DND-41 (cell line): ENCODE results near the gene HS3ST5.

Source experiments
- ATAC-seq: fragments of 200-7000 bp; cut with Tn5 transposase; 3 replicates; pipeline ENCODE4 v1.9.1; 2021; ENCODE audit warnings: low read depth; ENCODE audit not compliant: insufficient read depth
- DNase-seq: peaks from one replicate; pipeline ENCODE4 v3.0.0-alpha.2; 2020
- H2AFZ ChIP-seq: 2 replicates; pipeline ENCODE4 v1.6.0; 2012; ENCODE audit warnings: low read depth, low read length
- H3K27ac ChIP-seq: 2 replicates; pipeline ENCODE4 v1.5.1; 2012; ENCODE audit warnings: low read length, inconsistent platforms
- H3K27me3 ChIP-seq: fragments of 200-600 bp; sonication (generic); 2 replicates; pipeline ENCODE4 v1.6.0; 2012; ENCODE audit warnings: low read length, mild to moderate bottlenecking, inconsistent platforms; ENCODE audit not compliant: insufficient read depth, poor library complexity
- H3K36me3 ChIP-seq: 2 replicates; pipeline ENCODE4 v1.5.1; 2012; ENCODE audit warnings: low read length, inconsistent platforms; ENCODE audit not compliant: insufficient read depth
- H3K4me1 ChIP-seq: 2 replicates; pipeline ENCODE4 v1.5.1; 2012; ENCODE audit warnings: mild to moderate bottlenecking, low read length; ENCODE audit not compliant: insufficient read depth
- H3K4me2 ChIP-seq: 2 replicates; pipeline ENCODE4 v1.6.0; 2012; ENCODE audit warnings: mild to moderate bottlenecking, moderate library complexity, low read length, inconsistent platforms; ENCODE audit not compliant: insufficient read depth
- H3K4me3 ChIP-seq, 2 experiments: fragments of 200-600 bp in 1 of 2; shearing (Covaris generic) in 1 of 2; 2 replicates each; pipeline ENCODE4 v1.5.1; 2012 to 2016; ENCODE audit warnings: inconsistent platforms in 2 of 2, low read length in 2 of 2, mild to moderate bottlenecking in 2 of 2, low read depth in 1 of 2, moderate library complexity in 1 of 2
- H3K79me2 ChIP-seq: 2 replicates; pipeline ENCODE4 v1.6.0; 2012; ENCODE audit warnings: low read length, inconsistent platforms; ENCODE audit not compliant: insufficient read depth
- H3K9ac ChIP-seq: 2 replicates; pipeline ENCODE4 v1.6.0; 2012; ENCODE audit warnings: low read depth, mild to moderate bottlenecking, inconsistent platforms, low read length, moderate library complexity
- H3K9me3 ChIP-seq: 2 replicates; pipeline ENCODE4 v1.5.1; 2012; ENCODE audit warnings: low read length, moderate library complexity, mild to moderate bottlenecking, inconsistent platforms; ENCODE audit not compliant: insufficient read depth, severe bottlenecking
- H4K20me1 ChIP-seq: 2 replicates; pipeline ENCODE4 v1.6.0; 2012; ENCODE audit warnings: low read length; ENCODE audit not compliant: insufficient read depth
- EZH2 ChIP-seq: IDR thresholded peaks from 3 replicates; pipeline ENCODE4 v1.6.1; 2012; ENCODE audit warnings: borderline replicate concordance, low read depth, mild to moderate bottlenecking, moderate library complexity, low read length, inconsistent platforms; ENCODE audit not compliant: severe bottlenecking
- TF ChIP-seq, protein P1 (sequence below): IDR thresholded peaks from 2 replicates; pipeline ENCODE4 v1.5.1; 2012; ENCODE audit warnings: borderline replicate concordance, low read length, moderate library complexity, mild to moderate bottlenecking; ENCODE audit not compliant: poor library complexity, severe bottlenecking; ENCODE audit errors: extremely low read depth

The HS3ST5 gene

DNA sequence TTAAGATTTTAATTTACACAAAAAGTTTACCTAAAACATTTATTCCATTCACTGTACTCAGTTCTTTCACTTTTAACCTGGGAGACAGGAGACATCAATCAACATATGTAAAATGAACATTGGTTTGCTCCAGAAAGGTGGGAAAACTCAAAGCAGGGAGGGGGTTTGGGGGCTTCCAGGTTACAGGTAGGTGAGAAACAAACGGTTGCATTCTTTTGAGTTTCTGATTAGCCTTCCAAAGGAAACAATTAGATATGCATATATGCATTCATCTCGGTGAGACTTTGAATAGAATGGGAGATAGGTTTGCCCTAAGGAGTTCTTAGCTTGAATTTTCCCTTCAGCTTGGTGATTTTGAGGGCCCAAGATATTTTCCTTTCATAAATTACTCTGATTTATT is 333.6 kb downstream of the HS3ST5 start:
- peaks cover 24% of the 10 kb centered on the region for H3K4me1 ChIP-seq
- no peak overlapping the region for H3K4me3 ChIP-seq
- H2AFZ ChIP-seq, result no peak overlapping the region
- ATAC-seq (no peak), DNase-seq (no peak)
- H3K27ac ChIP-seq, result no peak overlapping the region
- no peaks in the 10 kb centered on the region for H3K9me3 ChIP-seq
- no peak overlapping the region for H3K4me2 ChIP-seq
- no peaks in the 10 kb centered on the region for H3K79me2 ChIP-seq
- no peaks in the 10 kb centered on the region for H3K27me3 ChIP-seq
- H3K36me3 ChIP-seq, result no peaks in the 10 kb centered on the region
- no peaks in the 10 kb centered on the region for H4K20me1 ChIP-seq
- no peak overlapping the region for H3K9ac ChIP-seq
- TF ChIP-seq, protein P1, sequence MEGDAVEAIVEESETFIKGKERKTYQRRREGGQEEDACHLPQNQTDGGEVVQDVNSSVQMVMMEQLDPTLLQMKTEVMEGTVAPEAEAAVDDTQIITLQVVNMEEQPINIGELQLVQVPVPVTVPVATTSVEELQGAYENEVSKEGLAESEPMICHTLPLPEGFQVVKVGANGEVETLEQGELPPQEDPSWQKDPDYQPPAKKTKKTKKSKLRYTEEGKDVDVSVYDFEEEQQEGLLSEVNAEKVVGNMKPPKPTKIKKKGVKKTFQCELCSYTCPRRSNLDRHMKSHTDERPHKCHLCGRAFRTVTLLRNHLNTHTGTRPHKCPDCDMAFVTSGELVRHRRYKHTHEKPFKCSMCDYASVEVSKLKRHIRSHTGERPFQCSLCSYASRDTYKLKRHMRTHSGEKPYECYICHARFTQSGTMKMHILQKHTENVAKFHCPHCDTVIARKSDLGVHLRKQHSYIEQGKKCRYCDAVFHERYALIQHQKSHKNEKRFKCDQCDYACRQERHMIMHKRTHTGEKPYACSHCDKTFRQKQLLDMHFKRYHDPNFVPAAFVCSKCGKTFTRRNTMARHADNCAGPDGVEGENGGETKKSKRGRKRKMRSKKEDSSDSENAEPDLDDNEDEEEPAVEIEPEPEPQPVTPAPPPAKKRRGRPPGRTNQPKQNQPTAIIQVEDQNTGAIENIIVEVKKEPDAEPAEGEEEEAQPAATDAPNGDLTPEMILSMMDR, result no peak
- TF ChIP-seq EZH2, result no peak

DNA sequence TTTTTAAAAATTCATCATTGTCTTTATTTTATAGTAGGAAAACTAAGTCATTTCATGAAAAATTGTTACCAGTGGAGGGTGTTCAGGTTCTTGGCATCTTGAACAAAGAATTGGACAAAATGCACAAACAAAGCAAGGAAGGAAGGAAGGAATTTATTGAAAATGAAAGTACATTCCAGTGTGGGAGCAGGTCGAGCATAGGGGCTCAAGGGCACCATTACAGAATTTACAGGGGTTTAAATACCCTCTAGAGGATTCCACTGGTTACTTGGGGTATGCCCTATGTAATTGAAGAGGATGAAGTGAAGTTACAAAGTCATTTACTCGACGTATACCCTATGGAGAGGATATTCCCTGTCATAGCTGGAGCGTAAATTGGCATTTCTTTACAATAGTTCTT is 334.5 kb downstream of the HS3ST5 start:
- no peaks in the 10 kb centered on the region for H3K9me3 ChIP-seq
- ATAC-seq (no peak), DNase-seq (no peak)
- H3K4me3 ChIP-seq, result no peak overlapping the region
- no peaks in the 10 kb centered on the region for H3K27me3 ChIP-seq
- no peak overlapping the region for H2AFZ ChIP-seq
- no peak overlapping the region for H3K27ac ChIP-seq
- TF ChIP-seq EZH2, result no peak
- TF ChIP-seq, protein P1, result no peak
- no peak overlapping the region for H3K9ac ChIP-seq
- H3K4me2 ChIP-seq, result no peak overlapping the region
- no peaks in the 10 kb centered on the region for H3K79me2 ChIP-seq
- no peaks in the 10 kb centered on the region for H4K20me1 ChIP-seq
- no peaks in the 10 kb centered on the region for H3K36me3 ChIP-seq
- peaks cover 24% of the 10 kb centered on the region for H3K4me1 ChIP-seq

DNA sequence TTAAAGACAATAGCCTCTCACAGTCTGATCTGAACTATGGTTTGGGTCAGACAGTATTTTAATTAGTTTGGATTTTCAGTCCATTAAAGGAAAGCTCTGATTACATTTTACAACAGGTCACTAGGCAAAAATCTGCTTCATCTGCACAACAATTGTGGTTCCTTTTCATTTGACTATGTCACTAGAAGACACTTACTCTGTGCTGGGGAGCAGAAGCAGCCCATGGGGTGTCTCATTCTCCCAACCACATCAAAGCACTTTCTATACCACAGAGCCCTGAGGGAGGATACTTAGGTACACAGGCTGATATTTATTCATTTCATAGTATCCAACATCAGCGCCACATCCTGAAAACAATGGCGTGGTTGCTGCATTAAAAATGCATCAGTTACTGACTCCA is 335.3 kb downstream of the HS3ST5 start:
- TF ChIP-seq EZH2, result no peak
- TF ChIP-seq, protein P1, result no peak
- H3K4me3 ChIP-seq, result no peak overlapping the region
- H3K9ac ChIP-seq, result no peak overlapping the region
- H3K27ac ChIP-seq, result no peak overlapping the region
- no peaks in the 10 kb centered on the region for H3K27me3 ChIP-seq
- no peaks in the 10 kb centered on the region for H3K79me2 ChIP-seq
- peak; percentile 100 for ATAC-seq
- no peaks in the 10 kb centered on the region for H4K20me1 ChIP-seq
- H3K4me2 ChIP-seq, result peak overlapping the region; percentile 46; the same call in 1 of the 2 replicates
- no peaks in the 10 kb centered on the region for H3K9me3 ChIP-seq
- H2AFZ ChIP-seq, result no peak overlapping the region
- peak; percentile 66 for DNase-seq
- H3K36me3 ChIP-seq, result no peaks in the 10 kb centered on the region
- peaks cover 24% of the 10 kb centered on the region for H3K4me1 ChIP-seq
